GM18909 (cell line): Measurements from ENCODE around the gene DUSP15.

ENCODE experiments used
- ATAC-seq: cut with Tn5 transposase; IDR thresholded peaks from one replicate; pipeline ENCODE4 v1.9.1; 2021; ENCODE audit warnings: mild to moderate bottlenecking; ENCODE audit not compliant: unreplicated experiment, poor library complexity

DUSP15 gene

GRCh38 chr20:31896049-31896448, 25.7 kb upstream of the DUSP15 start:
- ATAC-seq: no peak

GRCh38 chr20:31894980-31895675, 24.8 kb upstream of the DUSP15 start:
- ATAC-seq: peak; percentile 98

GRCh38 chr20:31890646-31891045, 20.3 kb upstream of the DUSP15 start:
- ATAC-seq: no peak

DNA sequence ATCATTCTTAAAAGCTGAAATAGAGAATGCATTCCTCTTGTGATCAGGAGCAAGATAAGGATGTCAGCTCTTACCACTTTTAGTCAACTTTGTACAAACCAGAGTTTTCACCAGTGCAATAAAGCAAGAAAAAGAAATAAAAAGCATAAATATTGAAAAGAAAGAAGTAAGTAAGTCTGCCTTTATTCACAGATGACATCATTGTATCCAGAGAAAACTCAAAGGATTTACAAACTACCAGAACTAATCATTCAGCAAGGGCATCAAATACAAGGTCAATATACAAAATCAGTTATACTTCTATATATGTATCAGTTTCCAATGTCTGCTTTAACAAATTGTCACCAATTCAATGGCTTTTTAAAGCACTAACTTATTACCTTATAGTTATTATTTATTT, 13.5 kb upstream of the DUSP15 start:
- ATAC-seq: no peak

DNA sequence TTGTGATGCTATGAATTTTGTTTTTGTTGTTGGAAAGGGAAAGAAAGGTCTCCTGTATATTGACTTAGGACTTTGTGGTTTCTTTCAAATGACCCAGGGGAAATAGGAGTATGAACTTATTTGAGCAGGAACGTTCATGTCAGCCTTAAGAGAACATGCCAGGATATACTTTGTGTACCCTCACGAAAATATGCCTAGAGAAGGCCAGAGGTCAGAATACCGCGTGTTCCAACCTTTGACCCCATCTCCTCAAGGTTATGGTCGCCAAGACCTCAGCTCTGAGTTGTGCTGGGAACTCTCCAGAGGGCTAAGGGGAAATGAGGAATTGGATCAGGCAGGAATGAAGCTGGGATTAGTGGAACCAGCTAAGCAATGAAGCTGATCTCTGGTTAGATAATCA, 11.6 kb upstream of the DUSP15 start:
- no peak for ATAC-seq

DNA sequence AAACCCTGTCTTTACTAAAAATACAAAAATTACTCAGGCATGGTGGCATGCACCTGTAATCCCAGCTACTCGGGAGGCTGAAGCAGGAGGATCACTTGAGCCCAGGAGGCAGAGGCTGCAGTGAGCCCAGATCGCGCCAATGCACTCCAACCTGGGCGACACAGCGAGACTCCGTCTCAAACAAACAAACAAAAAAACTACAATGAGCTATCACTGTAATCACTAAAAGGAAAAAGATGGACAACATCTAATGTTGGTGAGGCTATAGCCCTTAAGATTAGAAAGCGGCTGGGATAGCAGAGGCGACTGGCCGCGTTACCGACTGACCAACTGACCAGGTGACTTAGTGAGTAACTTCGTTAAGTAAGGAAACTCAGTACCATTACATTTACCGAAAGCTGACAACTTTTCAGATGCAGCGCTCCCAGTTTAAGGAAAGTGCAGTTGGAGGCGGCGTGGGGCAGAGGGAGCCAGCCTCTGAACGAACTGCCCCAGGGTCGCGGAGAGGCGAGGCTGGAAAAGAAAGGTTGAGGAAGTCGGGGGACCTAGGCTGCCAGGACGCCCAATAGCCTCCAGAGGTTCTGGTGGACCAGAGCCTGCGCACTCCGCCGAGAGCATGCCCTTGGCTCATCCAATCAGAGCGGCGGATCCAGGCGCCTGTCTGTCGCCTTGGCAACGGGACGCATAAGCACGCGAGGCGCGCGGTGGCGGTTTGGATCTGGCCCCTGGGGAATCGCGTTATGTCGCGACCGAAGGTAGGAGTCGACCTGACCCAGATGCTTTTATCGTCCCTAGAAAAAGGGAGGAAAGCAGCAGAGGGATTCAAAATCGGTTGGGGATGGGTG, 9.0 kb upstream of the DUSP15 start:
- ATAC-seq: peak; percentile 85

DNA sequence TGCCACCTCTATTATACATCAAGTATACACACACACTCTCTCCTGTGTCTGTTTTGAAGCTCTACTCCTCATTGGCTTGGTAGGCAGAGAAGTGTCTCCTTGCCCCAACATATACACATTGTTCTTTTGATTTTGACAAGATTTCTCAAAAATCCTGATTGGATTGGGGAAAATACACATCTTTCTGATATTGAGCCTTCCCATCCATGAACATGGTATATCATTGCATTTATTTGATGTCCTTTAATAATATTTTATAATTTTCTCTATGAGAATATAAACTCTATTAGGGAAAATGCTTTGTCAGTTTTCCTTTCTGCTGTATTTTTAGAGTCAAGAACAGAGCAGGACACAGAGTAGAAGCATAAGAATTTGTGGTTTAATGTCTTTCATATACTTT, 7.4 kb upstream of the DUSP15 start:
- no peak for ATAC-seq

- no peak for ATAC-seq
These were observed 5.3 kb upstream of the DUSP15 start for GRCh38 chr20:31875671-31876070.

DNA sequence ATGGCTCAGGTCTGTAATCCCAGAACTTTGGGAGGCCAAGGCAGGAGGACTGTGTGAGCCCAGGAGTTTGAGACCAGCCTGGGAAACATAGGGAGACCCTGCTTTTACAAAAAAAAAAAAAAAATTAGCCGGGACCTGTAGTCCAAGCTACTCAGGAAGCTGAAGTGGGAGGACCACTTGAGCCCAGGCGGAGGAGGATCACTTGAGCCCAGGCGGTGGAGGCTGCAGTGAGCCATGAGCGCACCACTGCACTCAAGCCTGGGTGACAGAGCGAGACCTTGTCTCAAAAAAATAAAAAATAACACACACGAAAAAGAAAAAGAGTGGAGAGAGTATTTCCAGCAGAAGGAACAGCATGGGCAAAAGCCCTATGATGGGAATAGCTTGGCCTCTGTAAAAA, 2.1 kb upstream of the DUSP15 start:
- ATAC-seq: no peak

- no peak for ATAC-seq
These were observed 1.3 kb upstream of the DUSP15 start for GRCh38 chr20:31871618-31871954.

DNA sequence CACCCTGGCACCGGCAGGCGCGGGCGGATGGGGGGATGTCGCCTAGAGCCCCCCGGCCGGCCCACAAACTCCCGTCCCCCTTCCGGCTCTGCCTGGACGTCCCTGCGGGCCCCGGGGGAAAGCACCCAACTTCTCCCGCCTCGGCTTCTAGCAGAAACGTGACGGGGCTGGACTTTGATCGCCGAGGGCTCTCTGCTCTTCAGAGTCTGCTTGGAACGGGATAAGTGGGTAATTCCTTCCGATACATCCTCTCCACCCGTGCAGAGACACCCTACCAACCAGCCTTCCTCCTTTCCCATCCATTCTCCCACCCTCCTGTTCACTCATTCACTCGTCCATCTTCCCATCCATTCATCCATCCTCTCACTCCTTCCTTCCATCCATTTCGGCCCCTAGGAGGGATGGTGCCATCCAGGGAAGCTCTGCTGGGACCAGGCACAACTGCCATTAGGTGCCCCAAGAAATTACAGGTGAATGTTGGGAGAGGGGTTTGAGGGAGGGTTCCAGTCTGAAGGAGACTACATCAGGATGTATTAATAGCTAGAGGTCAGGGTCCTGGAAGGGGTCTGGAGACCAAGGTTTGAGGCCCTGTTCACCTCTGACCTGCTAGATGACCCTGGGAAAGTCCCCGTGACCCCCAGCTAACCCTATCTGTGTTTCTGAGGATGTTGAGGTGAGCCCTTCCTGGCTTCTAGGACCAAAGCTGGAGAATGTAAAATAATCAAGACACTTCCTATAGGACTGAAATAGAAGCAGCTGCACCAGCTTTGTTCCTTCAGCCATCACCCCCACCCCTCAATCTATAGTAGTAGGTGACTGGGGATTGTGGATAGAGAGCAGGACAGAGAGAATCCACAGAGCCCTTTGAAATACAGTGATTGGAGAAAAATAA, 645 bp upstream of the DUSP15 start:
- peak; percentile 14 for ATAC-seq

GRCh38 chr20:31869673-31869941, 720 bp downstream of the DUSP15 start:
- ATAC-seq: no peak

GRCh38 chr20:31868853-31869672, 1.3 kb downstream of the DUSP15 start:
- no peak for ATAC-seq

DNA sequence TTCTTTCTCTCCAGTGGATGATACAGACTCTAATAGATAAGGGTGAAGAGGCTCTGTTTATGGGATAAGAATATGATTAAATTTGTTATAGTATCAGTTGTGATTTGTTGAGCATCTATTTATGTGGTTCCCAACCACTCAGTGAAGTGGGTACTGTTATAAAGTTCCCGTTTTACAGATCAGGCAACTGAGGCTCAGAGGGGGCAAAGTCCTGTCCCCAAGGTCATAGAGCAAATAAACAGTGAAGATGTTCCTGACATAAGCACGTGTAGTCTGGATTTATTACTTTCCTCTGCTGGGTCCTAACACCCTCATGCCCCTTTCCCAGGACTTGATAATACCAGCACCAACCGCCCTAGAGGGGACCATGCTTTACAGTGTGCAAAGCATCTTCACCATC, 4.1 kb downstream of the DUSP15 start:
- ATAC-seq: no peak

DNA sequence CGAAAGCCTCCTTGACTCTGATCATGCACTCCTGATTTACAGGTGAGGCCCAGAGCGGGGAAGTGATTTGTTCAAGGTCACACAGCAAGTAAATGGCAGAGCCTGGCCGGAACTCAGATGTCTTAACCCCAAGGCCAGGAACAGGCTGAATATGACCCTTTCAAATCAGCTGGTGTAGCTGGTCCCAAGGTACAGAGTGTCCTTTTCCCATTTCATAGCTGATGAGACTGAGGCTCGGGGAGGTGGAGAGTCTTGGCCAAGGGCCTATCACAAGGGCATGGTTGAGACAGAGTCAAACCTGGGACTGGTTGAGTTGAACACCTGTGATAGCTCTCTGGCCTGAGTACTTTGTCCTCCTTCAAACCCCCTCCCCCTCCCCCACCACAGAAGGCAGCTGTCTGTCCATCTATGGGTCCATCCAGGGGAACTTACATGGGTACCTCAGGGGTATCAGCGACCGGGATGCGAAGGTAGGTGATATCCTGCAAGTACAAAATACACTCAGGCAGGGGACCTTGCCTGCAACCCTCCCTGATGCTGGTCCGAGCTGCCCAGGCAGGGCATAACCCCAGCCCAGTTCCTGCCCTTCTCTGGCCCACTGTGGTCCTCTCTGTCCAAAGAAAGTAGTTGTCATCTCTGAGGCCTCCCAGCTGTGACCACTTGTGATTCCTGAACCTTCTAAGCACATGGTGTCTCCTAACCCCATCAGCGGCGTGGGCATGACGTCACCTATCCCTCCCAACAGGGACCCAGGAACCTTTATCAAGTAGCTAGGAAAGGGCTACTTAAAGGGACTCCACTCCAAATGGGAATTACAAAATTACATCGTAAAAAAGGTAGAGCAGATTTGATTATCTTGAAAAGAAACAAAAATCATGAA, 5.6 kb downstream of the DUSP15 start:
- no peak for ATAC-seq

GRCh38 chr20:31863296-31864085, 6.8 kb downstream of the DUSP15 start:
- ATAC-seq: no peak

GRCh38 chr20:31862506-31862905, 7.8 kb downstream of the DUSP15 start:
- ATAC-seq: no peak

DNA sequence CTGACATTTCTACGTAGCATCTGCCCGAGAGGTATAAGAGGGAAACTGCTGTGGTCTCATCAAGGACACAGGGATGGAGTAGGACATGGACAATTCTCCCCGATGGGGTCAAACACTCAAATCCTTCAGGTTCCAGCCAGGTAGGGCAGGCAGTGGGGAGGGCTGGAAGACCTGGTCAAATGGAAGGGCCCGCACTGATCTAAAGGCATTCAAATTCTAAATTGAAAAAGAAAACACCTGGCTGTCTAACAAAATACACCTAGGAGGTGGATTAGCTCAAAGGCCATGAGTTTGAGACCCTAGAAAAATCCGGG, 8.2 kb downstream of the DUSP15 start:
- ATAC-seq: no peak
